Measurements from ENCODE around the gene ANXA8. TPM values are rescaled to one million over a fixed set of nuclear protein-coding genes. Genes with fewer than 3 reads are reported as not detected.
A peak's percentile ranks its signal among the peaks of the same experiment; 100 is the strongest.
"Not testable (repeated sequence)": the region's sequence is repeated elsewhere in the genome, so short reads cannot be mapped to it uniquely, and the experiment has no call there.

Gene ANXA8, protein sequence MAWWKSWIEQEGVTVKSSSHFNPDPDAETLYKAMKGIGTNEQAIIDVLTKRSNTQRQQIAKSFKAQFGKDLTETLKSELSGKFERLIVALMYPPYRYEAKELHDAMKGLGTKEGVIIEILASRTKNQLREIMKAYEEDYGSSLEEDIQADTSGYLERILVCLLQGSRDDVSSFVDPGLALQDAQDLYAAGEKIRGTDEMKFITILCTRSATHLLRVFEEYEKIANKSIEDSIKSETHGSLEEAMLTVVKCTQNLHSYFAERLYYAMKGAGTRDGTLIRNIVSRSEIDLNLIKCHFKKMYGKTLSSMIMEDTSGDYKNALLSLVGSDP
- total RNA-seq = not detected

DNA sequence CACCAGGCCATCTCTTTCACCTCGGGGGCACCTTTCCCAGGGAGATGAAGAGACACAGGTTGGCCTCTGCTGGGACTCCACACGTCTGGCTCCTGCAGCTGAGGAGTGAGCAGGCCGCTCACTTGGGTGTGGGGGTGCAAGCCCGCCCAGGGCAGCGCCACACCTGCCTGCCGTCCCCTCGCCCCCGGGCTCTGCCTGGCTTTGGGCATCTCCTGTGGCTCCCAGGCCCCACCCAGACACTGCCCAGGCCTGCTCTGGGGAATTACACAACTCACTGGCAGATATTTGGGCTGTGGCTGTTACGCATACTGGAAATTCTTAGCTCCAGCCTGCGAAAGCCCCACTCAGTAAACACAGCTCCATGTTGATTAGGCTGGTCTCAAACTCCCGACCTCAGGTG lies at the start of gene ANXA8:
TSS of gene ANXA8 (minus strand) at position 193 of the 400 bp plus-strand sequence. CDS start at position 11, 182 bp downstream.
- not testable (repeated sequence) for DNase-seq (ENCODE audit: low spot score in 2 of 2); H3K9me3 Mint-ChIP-seq; H3K27ac Mint-ChIP-seq; H3K36me3 Mint-ChIP-seq; ATAC-seq

- H3K27ac Mint-ChIP-seq; DNase-seq (ENCODE audit: low spot score in 2 of 2); H3K36me3 Mint-ChIP-seq; H3K9me3 Mint-ChIP-seq; ATAC-seq: not testable (repeated sequence)
Observed at GRCh38 chr10:47523475-47523874, 39.6 kb upstream of the ANXA8 start, which contains the start of gene AGAP9. AGAP9 (minus strand) TSS chr10:47523638; CDS start chr10:47523526, 112 bp downstream.

- H3K36me3 Mint-ChIP-seq; H3K9me3 Mint-ChIP-seq; DNase-seq (ENCODE audit: low spot score in 2 of 2); ATAC-seq; H3K27ac Mint-ChIP-seq: not testable (repeated sequence)
Observed at GRCh38 chr10:47502313-47502712, 18.4 kb upstream of the ANXA8 start.

DNA sequence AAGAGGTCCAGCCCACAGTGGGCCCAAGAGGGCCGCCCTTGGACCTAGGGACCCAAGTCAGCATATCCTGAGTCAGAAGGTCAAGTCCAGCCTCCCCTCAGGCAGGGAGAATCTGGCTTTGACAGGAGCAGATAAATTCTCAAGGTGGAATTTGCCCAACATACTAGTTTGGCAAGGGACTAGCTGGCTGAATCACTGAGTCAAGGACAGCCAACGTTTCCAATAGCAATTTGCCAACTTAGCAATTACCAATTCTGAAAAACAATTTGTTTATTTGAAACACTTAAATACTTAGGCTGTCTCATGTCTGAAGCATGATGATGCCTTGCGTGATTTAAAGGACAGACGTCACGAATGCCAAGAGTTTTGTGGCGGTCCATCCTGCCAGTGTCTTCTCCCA lies 10.3 kb upstream of the ANXA8 start:
- H3K9me3 Mint-ChIP-seq; H3K36me3 Mint-ChIP-seq; H3K27ac Mint-ChIP-seq; DNase-seq (ENCODE audit: low spot score in 2 of 2); ATAC-seq: not testable (repeated sequence)

DNA sequence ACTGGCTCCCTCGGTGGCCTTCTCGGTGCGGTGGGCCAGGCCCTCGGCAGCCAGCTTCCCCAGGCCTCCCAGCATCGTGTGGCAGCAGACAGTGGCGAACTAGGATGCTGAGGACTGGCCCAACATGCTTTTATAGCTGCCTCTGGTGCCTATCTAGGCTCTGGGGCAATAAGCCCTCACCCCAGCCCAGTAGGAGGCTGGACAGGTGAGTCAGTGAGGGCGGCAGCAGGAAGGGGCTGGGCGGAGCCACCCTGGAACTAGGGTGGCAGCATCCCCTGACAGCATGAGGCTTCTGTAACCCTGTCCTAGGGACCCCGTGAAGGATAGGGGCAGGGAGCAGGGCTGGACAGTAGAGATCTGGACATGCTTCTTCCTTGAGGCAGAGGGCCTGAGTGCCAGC lies 7.7 kb upstream of the ANXA8 start, which contains the start of gene FAM25G:
TSS of gene FAM25G (minus strand) at position 101 of the 400 bp plus-strand sequence. CDS start at position 75, 26 bp downstream.
- not testable (repeated sequence) for ATAC-seq; H3K27ac Mint-ChIP-seq; H3K36me3 Mint-ChIP-seq; DNase-seq (ENCODE audit: low spot score in 2 of 2); H3K9me3 Mint-ChIP-seq

- H3K36me3 Mint-ChIP-seq; DNase-seq (ENCODE audit: low spot score in 2 of 2); H3K27ac Mint-ChIP-seq; H3K9me3 Mint-ChIP-seq; ATAC-seq: not testable (repeated sequence)
Observed at GRCh38 chr10:47489630-47490029, 5.7 kb upstream of the ANXA8 start.

- not testable (repeated sequence) for H3K27ac Mint-ChIP-seq; H3K9me3 Mint-ChIP-seq; DNase-seq (ENCODE audit: low spot score in 2 of 2); H3K36me3 Mint-ChIP-seq
- peak; percentile 67 to 69 for ATAC-seq
Observed at GRCh38 chr10:47485943-47486342, 2.0 kb upstream of the ANXA8 start.

GRCh38 chr10:47484786-47485185 lies 871 bp upstream of the ANXA8 start:
- ATAC-seq; H3K36me3 Mint-ChIP-seq; H3K27ac Mint-ChIP-seq; H3K9me3 Mint-ChIP-seq; DNase-seq (ENCODE audit: low spot score in 2 of 2): not testable (repeated sequence)

DNA sequence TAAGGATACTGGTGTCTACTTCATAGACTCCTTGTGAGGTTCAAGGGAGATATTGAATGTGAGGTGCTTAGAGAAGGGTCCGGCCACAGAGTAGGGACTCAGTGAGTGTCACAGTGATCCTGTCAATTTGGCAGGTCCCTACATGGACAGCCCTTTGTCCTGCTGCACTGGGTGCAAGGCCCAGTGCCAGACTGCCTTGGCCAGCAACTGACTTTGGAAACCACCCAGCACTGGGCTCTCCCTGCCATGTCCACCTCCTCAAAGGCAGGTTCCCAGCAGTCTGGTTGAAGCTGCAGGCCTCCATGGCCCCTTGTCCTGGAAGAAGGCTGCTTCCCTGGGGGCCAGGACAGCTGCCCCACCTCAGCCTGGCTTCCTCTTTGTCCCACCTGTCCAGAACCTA lies 1.5 kb downstream of the ANXA8 start:
- not testable (repeated sequence) for ATAC-seq; H3K36me3 Mint-ChIP-seq; H3K9me3 Mint-ChIP-seq; H3K27ac Mint-ChIP-seq; DNase-seq (ENCODE audit: low spot score in 2 of 2)

DNA sequence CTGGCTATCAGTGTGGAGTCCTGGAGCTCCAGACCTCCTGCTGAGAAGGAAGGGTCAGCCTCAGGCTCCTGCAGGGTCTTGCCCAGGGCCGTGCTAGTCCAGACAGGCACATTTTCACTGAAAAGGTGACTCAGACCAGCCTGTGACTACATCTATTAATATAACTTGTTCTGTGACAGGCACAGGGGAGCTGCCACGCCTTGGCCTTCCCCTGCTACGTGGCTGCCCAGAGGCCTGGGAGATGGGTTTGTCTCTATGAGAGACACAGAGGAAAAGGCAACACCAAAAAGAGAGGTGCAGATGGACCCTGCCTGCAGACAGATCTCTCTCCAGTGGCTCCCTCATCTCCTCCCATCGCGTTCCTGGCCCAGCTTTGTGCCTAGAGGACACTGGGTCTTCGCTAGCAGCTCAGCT lies 2.1 kb downstream of the ANXA8 start:
- DNase-seq (ENCODE audit: low spot score in 2 of 2); H3K27ac Mint-ChIP-seq; ATAC-seq; H3K36me3 Mint-ChIP-seq; H3K9me3 Mint-ChIP-seq: not testable (repeated sequence)

DNA sequence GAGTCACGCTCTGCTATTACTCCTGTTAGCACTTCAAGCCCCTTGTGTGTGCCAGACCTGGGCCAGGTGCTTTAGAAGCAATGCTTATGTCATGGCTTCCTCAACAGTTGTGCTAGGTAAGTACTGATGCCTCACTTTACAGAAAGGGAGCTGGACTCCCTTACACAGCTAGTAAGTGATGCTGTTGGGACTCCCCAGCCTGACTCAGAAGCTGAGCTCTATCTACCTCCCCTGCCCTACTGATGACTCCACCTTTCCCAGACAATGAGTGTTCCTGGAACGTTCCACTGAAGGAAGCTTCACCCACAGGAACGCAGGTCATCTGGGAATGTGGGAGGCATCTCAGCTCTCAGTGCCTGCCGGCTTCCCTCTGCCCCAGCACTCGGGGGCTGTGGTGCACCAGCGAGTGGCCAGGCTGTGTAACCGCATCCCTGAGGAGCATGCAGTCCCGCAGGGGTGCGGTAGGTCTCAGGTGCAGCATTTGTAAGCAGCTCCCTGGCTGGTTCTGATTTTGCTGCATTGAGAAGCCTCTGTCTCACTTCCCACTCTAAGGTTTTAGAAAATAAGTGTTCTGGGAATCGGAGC lies 2.6 kb downstream of the ANXA8 start:
- H3K36me3 Mint-ChIP-seq; H3K9me3 Mint-ChIP-seq; DNase-seq (ENCODE audit: low spot score in 2 of 2); H3K27ac Mint-ChIP-seq: not testable (repeated sequence)
- ATAC-seq = peak in 1 of 2 donors; percentile 37

GRCh38 chr10:47480133-47480532 lies 3.8 kb downstream of the ANXA8 start:
- H3K9me3 Mint-ChIP-seq, H3K36me3 Mint-ChIP-seq: not testable (repeated sequence)

DNA sequence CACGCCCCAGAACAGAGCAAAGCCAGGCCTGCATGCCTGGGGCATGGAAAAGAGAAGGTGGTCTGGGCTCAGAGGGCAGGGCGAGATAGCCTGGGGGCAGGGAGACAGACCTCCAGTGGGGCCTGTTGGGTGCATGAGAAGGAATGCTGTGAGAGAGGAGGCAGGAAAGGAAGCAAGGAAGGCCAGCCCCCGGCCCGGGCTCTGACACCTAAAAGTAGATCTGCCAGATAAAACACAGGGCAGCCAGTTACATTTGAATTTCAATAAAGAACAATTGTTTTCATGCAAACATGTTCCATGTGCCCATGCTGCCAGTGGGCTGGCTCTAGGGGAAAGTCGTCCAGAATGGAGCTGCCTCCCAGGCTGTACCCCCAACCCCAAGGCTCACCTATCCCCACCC lies 5.8 kb downstream of the ANXA8 start:
- ATAC-seq; H3K36me3 Mint-ChIP-seq; H3K9me3 Mint-ChIP-seq; H3K27ac Mint-ChIP-seq; DNase-seq (ENCODE audit: low spot score in 2 of 2): not testable (repeated sequence)

More at GRCh38 chr10:47480133-47480532, 3.8 kb downstream of the ANXA8 start:
- not testable (repeated sequence) for H3K27ac Mint-ChIP-seq; ATAC-seq; DNase-seq (ENCODE audit: low spot score in 2 of 2)

GRCh38 chr10:47477078-47477477 lies 6.8 kb downstream of the ANXA8 start:
- H3K36me3 Mint-ChIP-seq; H3K9me3 Mint-ChIP-seq; DNase-seq (ENCODE audit: low spot score in 2 of 2); H3K27ac Mint-ChIP-seq; ATAC-seq: not testable (repeated sequence)

DNA sequence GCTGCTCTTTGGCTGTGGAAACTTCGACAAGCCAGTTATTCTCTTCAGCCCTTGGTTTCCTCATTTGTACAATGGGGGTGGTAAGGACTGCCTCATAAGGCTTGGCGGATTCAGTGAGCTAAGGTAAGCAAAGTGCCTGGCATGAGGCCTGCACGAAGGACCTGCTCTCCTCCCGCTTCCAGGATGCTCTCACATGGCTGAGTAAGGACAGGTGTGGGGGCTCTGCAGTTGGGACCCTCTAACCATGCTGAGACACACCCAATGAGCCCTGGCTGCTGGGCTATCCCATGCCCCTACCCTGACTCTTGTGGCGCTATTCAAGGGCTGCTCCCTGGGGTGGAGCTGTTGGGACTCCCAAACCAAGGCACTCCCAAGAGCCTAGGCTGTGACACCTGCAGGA lies 8.8 kb downstream of the ANXA8 start:
- ATAC-seq; H3K36me3 Mint-ChIP-seq; H3K9me3 Mint-ChIP-seq; H3K27ac Mint-ChIP-seq; DNase-seq (ENCODE audit: low spot score in 2 of 2): not testable (repeated sequence)

DNA sequence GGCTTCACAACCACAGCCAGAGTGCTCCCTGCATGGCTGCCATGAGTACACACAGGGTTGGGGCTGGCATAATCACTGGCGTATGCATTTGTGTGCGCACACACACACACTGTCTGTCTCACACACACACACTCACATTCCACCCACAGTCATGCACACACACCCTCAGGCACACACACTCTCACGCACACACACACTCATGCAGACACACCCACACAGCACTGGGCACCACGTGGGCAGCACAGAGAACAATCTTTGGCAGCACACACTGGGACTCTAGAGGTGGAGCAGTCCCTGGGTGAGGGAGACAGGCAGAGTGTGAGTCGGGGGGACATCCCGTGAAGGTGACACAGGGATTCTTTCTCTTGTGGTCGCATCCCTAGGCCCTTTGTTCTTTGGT lies 10.4 kb downstream of the ANXA8 start:
- H3K36me3 Mint-ChIP-seq; DNase-seq (ENCODE audit: low spot score in 2 of 2); H3K9me3 Mint-ChIP-seq; H3K27ac Mint-ChIP-seq: not testable (repeated sequence)
- ATAC-seq = peak in 1 of 2 donors; percentile 32

GRCh38 chr10:47472647-47473046 lies 11.3 kb downstream of the ANXA8 start:
- not testable (repeated sequence) for H3K9me3 Mint-ChIP-seq; H3K27ac Mint-ChIP-seq; H3K36me3 Mint-ChIP-seq; DNase-seq (ENCODE audit: low spot score in 2 of 2)
- ATAC-seq = peak; percentile 97 to 99
